Left colon (tissue), 2 donors: ENCODE data around the gene CHPF. TPM values are rescaled to one million over a fixed set of nuclear protein-coding genes. Genes with fewer than 3 reads are reported as not detected.

Experiments used
- ATAC-seq: fragments of 200-7000 bp; cut with Tn5 transposase; one replicate; pipeline ENCODE4 v1.9.1; 2020; ENCODE audit warnings: mild to moderate bottlenecking, moderate library complexity
- DNase-seq, 2 donors: peaks; one replicate each; pipeline ENCODE4 v3.0.0-alpha.2; 2020
- intact Hi-C, 2 donors: fragments of 100-400 bp; cut with DNase I in 1 of 2; cut with micrococcal nuclease in 1 of 2; formaldehyde crosslinking; loops; one replicate each; pipeline versions ENCODE4 v1.11.2 to v1.14.0; 2022; cut with DNase I, micrococcal nuclease
- total RNA-seq, 2 donors: library from RNA; stranded (reverse); fragmentation: NEBNext Ultra II Directional; extraction: Animal tissue kit (Norgen Biotek cat#: 25700); gene quantifications; one replicate each; pipeline ENCODE4 v1.2.1, GENCODE V29; 2021
- donor health status: DM: no; HTN: no; CAD: no.
- donor health status: DM: yes; HTN: yes; CAD: no.

Gene CHPF
- total RNA-seq, 2 donors from 2014 or later: 27.8 to 37.2 TPM

GRCh38 chr2:219569635-219570034 lies 26.0 kb upstream of the CHPF start:
- intact Hi-C loops: no loop called here
- DNase-seq (no peak), ATAC-seq (no peak)

GRCh38 chr2:219569041-219569440 lies 25.4 kb upstream of the CHPF start:
- intact Hi-C loops: no loop called here
- ATAC-seq: no peak
- no peak for DNase-seq

- ATAC-seq (no peak), DNase-seq (no peak)
- intact Hi-C loops: no loop called here
These were observed 24.3 kb upstream of the CHPF start for GRCh38 chr2:219567791-219568361.

GRCh38 chr2:219567131-219567530 lies 23.5 kb upstream of the CHPF start:
- DNase-seq: no peak
- intact Hi-C loops: no loop called here
- ATAC-seq: no peak

GRCh38 chr2:219566640-219567039 lies 23.0 kb upstream of the CHPF start:
- ATAC-seq: no peak
- DNase-seq: no peak
- intact Hi-C loops: no loop called here

- intact Hi-C loops: no loop called here
- no peak for DNase-seq
- no peak for ATAC-seq
These were observed 21.8 kb upstream of the CHPF start for GRCh38 chr2:219565130-219566080.

GRCh38 chr2:219563271-219563928 lies 19.8 kb upstream of the CHPF start:
- ATAC-seq: no peak
- intact Hi-C loops: no loop called here
- DNase-seq: no peak

- ATAC-seq (no peak), DNase-seq (no peak)
- intact Hi-C loops: no loop called here
These were observed 18.7 kb upstream of the CHPF start for GRCh38 chr2:219562049-219563020.

GRCh38 chr2:219561179-219562048 lies 17.8 kb upstream of the CHPF start:
- ATAC-seq: no peak
- DNase-seq: no peak
- intact Hi-C loops: no loop called here

GRCh38 chr2:219560893-219561178 lies 17.2 kb upstream of the CHPF start:
- intact Hi-C loops: no loop called here
- DNase-seq (no peak), ATAC-seq (no peak)

GRCh38 chr2:219560037-219560892 lies 16.7 kb upstream of the CHPF start:
- intact Hi-C loops: no loop called here
- DNase-seq: no peak
- ATAC-seq: peak; percentile 78

- intact Hi-C loops: no loop called here
- no peak for ATAC-seq
- DNase-seq: no peak
These were observed 15.7 kb upstream of the CHPF start for GRCh38 chr2:219559156-219559915.

- intact Hi-C loops: no loop called here
- DNase-seq: no peak
These were observed 14.5 kb upstream of the CHPF start for GRCh38 chr2:219557791-219558785.

GRCh38 chr2:219557320-219557719 lies 13.7 kb upstream of the CHPF start:
- DNase-seq (no peak), ATAC-seq (no peak)
- intact Hi-C loops: no loop called here

More at GRCh38 chr2:219557791-219558785, 14.5 kb upstream of the CHPF start:
- no peak for ATAC-seq

GRCh38 chr2:219556413-219556812 lies 12.8 kb upstream of the CHPF start:
- ATAC-seq (no peak), DNase-seq (no peak)
- intact Hi-C loops: no loop called here
